Heart left ventricle (tissue), 16 donors: ENCODE measurements around the gene MEI1. TPM values are rescaled to one million over a fixed set of nuclear protein-coding genes. Genes with fewer than 3 reads are reported as not detected.
"Not testable (repeated sequence)": the region's sequence is repeated elsewhere in the genome, so short reads cannot be mapped to it uniquely, and the experiment has no call there.

Source experiments
- ATAC-seq, 4 donors: fragments of 200-7000 bp; cut with Tn5 transposase; one replicate each; pipeline ENCODE4 v1.9.1; 2020 to 2022; ENCODE audit warnings: moderate library complexity in 4 of 4, mild to moderate bottlenecking in 3 of 4, moderate number of reproducible peaks in 1 of 4
- DNase-seq, 5 donors: peaks; one replicate each; pipeline ENCODE4 v3.0.0-alpha.2; 2020
- H3K27ac ChIP-seq, 12 donors: fragments of 200-600 bp; sonication (generic) in 4 of 12; one replicate each; pipeline versions ENCODE4 v1.5.0 to v1.8.0; 2016 to 2022; ENCODE audit warnings: mild to moderate bottlenecking in 2 of 12
- H3K27me3 ChIP-seq, 9 donors: fragments of 200-600 bp; sonication (generic) in 2 of 9; one replicate each; pipeline versions ENCODE4 v1.5.1 to v1.8.0; 2016 to 2022; ENCODE audit warnings: mild to moderate bottlenecking in 3 of 9
- H3K36me3 ChIP-seq, 9 donors: fragments of 200-600 bp; sonication (generic) in 2 of 9; one replicate each; pipeline versions ENCODE4 v1.5.0 to v1.8.0; 2018 to 2022; ENCODE audit warnings: mild to moderate bottlenecking in 2 of 9
- H3K4me1 ChIP-seq, 12 donors: fragments of 200-600 bp; sonication (generic) in 4 of 12; one replicate each; pipeline versions ENCODE4 v1.5.0 to v1.8.0; 2016 to 2022; ENCODE audit warnings: mild to moderate bottlenecking in 3 of 12
- H3K4me3 ChIP-seq, 12 donors: fragments of 200-600 bp; sonication (generic) in 4 of 12; one replicate each; pipeline versions ENCODE4 v1.5.0 to v1.8.0; 2017 to 2022; ENCODE audit warnings: mild to moderate bottlenecking in 9 of 12, moderate library complexity in 4 of 12
- H3K9me3 ChIP-seq, 12 donors: fragments of 200-600 bp; sonication (generic) in 4 of 12; one replicate each; pipeline versions ENCODE4 v1.5.0 to v1.8.0; 2016 to 2022; ENCODE audit warnings: mild to moderate bottlenecking in 1 of 12
- CTCF ChIP-seq, 12 donors: fragments of 200-600 bp; sonication (generic) in 4 of 12; IDR thresholded peaks; one replicate each; pipeline versions ENCODE4 v1.5.0 to v1.8.0; 2018 to 2022; ENCODE audit warnings: antibody characterized with exemption in 12 of 12, mild to moderate bottlenecking in 5 of 12
- POLR2A ChIP-seq, 2 donors: fragments of 450-650 bp; IDR thresholded peaks; one replicate each; pipeline ENCODE4 v1.6.1; 2017; ENCODE audit warnings: antibody characterized with exemption in 2 of 2, mild to moderate bottlenecking in 2 of 2, moderate library complexity in 2 of 2
- WGBS, 4 donors: extraction: QIAGEN DNeasy Blood & Tissue Kit in 2 of 4; methylation state at CpG; one replicate each; pipeline versions ENCODE4 v1.1.5 to v1.1.7; 2013 to 2018; 5-methylcytosine and 5-hydroxymethylcytosine counted together
- intact Hi-C, 10 donors: fragments of 100-400 bp; cut with DNase I; formaldehyde crosslinking; loops; one replicate each; pipeline versions ENCODE4 v1.11.1 to v1.14.2; 2022
- polyA plus RNA-seq, 2 donors: library from polyadenylated mRNA; stranded (reverse); fragments of 200-250 nt; gene quantifications; one replicate each; pipeline ENCODE4 v1.2.3, GENCODE V29; 2013
- total RNA-seq, 9 donors: library from RNA; depleted of rRNA in 2 of 9; stranded (reverse); fragments of >200 nt in 2 of 9; fragmentation: NEBNext Ultra II Directional in 3 of 9; extraction: Animal tissue kit (Norgen Biotek cat#: 25700) in 3 of 9; gene quantifications; one replicate each; pipeline versions ENCODE4 v1.1.0 to v1.2.4, GENCODE V29; 2016 to 2023
- donor health status: ischemic (EF 13 %, LVEDD 7.1; RV severe dilation, severe dysfunction).
- donor health status: healthy with polysubstance abuse.
- donor health status: DM: no; HTN: yes; CAD: no.
- donor health status: DM: no; HTN: no; CAD: no.
- donor health status: ischemic (EF 25% LVEDD 6.9; RV normal size, moderate dysfunction).
- donor health status: ischemic (EF 25% LVEDD 5.7; RV mildly dilated, moderate dysfunction).
- donor health status: healthy.
- donor health status: DM: yes; HTN: yes; CAD: no.
- donor health status: ischemic (EF 35%, LVEDD 5.7; RV mildly dilated, moderate dysfunction).
- donor health status: nonischemic (EF 11% LVEDD 7.7; RV severe dilation, severe dysfunction).
- donor health status: DM: yes; HTN: yes; CAD: no.
- donor health status: PGD.
- donor health status: ischemic (EF 29% LVEDD 5.4; RV normal size, mild dysfunction).
- donor health status: nonischemic (EF 23%, LVEDD 6.1; RV moderate dilation, normal function).

The MEI1 gene
- total and polyA plus RNA-seq, 11 donors, result 0.23 to 2.3 (median 0.54) TPM; not detected in 4

- Histone ChIP-seq H3K4me3 (no peak overlapping the region), H3K4me1 (no peaks in the 10 kb centered on the region), H3K27me3 (no peaks in the 10 kb centered on the region), H3K9me3 (no peaks in the 10 kb centered on the region), H3K36me3 (no peaks in the 10 kb centered on the region), H3K27ac (no peak overlapping the region)
- 84 to 94% (median 92%) methylated on average over 2 of the region's 2 CpGs for WGBS, 4 donors
- DNase-seq (no peak), ATAC-seq (no peak)
- TF ChIP-seq POLR2A (IDR thresholded peaks at IDR 0.05), result no peak
- no peak for TF ChIP-seq CTCF (IDR thresholded peaks at IDR 0.05)
- intact Hi-C loops, result no loop called here
These were observed 32.3 kb downstream of the MEI1 start for GRCh38 chr22:41731609-41732008.

- Histone ChIP-seq H3K36me3 (no peaks in the 10 kb centered on the region), H3K27ac (no peak overlapping the region), H3K4me3 (no peak overlapping the region), H3K4me1 (no peaks in the 10 kb centered on the region), H3K27me3 (no peaks in the 10 kb centered on the region), H3K9me3 (no peaks in the 10 kb centered on the region)
- intact Hi-C loops, result no loop called here
- no peak for DNase-seq
- ATAC-seq, result no peak
- no peak for TF ChIP-seq POLR2A (IDR thresholded peaks at IDR 0.05)
- TF ChIP-seq CTCF (IDR thresholded peaks at IDR 0.05), result no peak
- 88 to 96% (median 92%) methylated on average over 7 of the region's 7 CpGs for WGBS, 4 donors
These were observed 32.9 kb downstream of the MEI1 start for GRCh38 chr22:41732096-41732772.

GRCh38 chr22:41733241-41733640 lies 33.9 kb downstream of the MEI1 start:
- ATAC-seq, H3K27me3 ChIP-seq, H3K9me3 ChIP-seq, intact Hi-C loops, H3K4me3 ChIP-seq, H3K4me1 ChIP-seq, H3K27ac ChIP-seq, H3K36me3 ChIP-seq, DNase-seq: not testable (repeated sequence)
- 91 to 96% (median 95%) methylated on average over 4 of the region's 4 CpGs for WGBS, 4 donors

GRCh38 chr22:41739576-41739975 lies 40.3 kb downstream of the MEI1 start:
- no peaks in the 10 kb centered on the region for H3K9me3 ChIP-seq
- no peak overlapping the region for H3K27ac ChIP-seq
- 90 to 94% (median 93%) methylated on average over 3 of the region's 3 CpGs for WGBS, 4 donors
- H3K36me3 ChIP-seq, result no peaks in the 10 kb centered on the region
- DNase-seq, result no peak
- H3K4me3 ChIP-seq, result no peak overlapping the region
- no peaks in the 10 kb centered on the region for H3K27me3 ChIP-seq
- no peak for ATAC-seq
- H3K4me1 ChIP-seq, result no peaks in the 10 kb centered on the region
- TF ChIP-seq POLR2A (IDR thresholded peaks at IDR 0.05) (no peak), CTCF (IDR thresholded peaks at IDR 0.05) (no peak)
- intact Hi-C loops, result no loop called here

GRCh38 chr22:41742918-41743317 lies 43.6 kb downstream of the MEI1 start:
- Histone ChIP-seq H3K4me1 (no peaks in the 10 kb centered on the region), H3K36me3 (no peaks in the 10 kb centered on the region), H3K27me3 (peaks cover 0 to 6% (median 0%) of the 10 kb centered on the region in 9 donors), H3K9me3 (no peaks in the 10 kb centered on the region), H3K27ac (no peak overlapping the region), H3K4me3 (no peak overlapping the region)
- no peak for ATAC-seq
- DNase-seq, result no peak
- 52 to 57% (median 55%) methylated on average over 6 of the region's 6 CpGs for WGBS, 4 donors
- no peak for TF ChIP-seq CTCF (IDR thresholded peaks at IDR 0.05)
- TF ChIP-seq POLR2A (IDR thresholded peaks at IDR 0.05), result no peak
- intact Hi-C loops, result no loop called here
